Stimulated activated CD8-positive, alpha-beta memory T cell treated with anti-CD3 and anti-CD28 coated beads, Interleukin-2, amount 100 ng/mL, for 1 hour (primary cell): ENCODE data around the gene VPS33B.
"Not testable (repeated sequence)": the region's sequence is repeated elsewhere in the genome, so short reads cannot be mapped to it uniquely, and the experiment has no call there.

Experiments used
- DNase-seq, 2 donors: peaks; one replicate each; pipeline ENCODE4 v3.0.0-alpha.2; 2020; ENCODE audit warnings: low read depth in 2 of 2

VPS33B gene

GRCh38 chr15:91031796-91032195, 9.4 kb upstream of the VPS33B start:
- no peak for DNase-seq

GRCh38 chr15:91027677-91028076, 5.3 kb upstream of the VPS33B start:
- no peak for DNase-seq

- no peak for DNase-seq
Observed at GRCh38 chr15:91023720-91024119, 1.3 kb upstream of the VPS33B start.

GRCh38 chr15:91022832-91023129, 387 bp upstream of the VPS33B start:
- DNase-seq: no peak

GRCh38 chr15:91021516-91022074, 799 bp downstream of the VPS33B start:
- no peak for DNase-seq

- no peak for DNase-seq
Observed at GRCh38 chr15:91018158-91018557, 4.2 kb downstream of the VPS33B start.

GRCh38 chr15:91017716-91018115, 4.7 kb downstream of the VPS33B start:
- no peak for DNase-seq

GRCh38 chr15:91013701-91014100, 8.7 kb downstream of the VPS33B start:
- not testable (repeated sequence) for DNase-seq

GRCh38 chr15:91007266-91007665, 15.1 kb downstream of the VPS33B start:
- no peak for DNase-seq

GRCh38 chr15:91001209-91001608, 21.2 kb downstream of the VPS33B start:
- no peak for DNase-seq

GRCh38 chr15:90998737-90999136, 23.7 kb downstream of the VPS33B start:
- DNase-seq: no peak

GRCh38 chr15:90994417-90995311, 27.7 kb downstream of the VPS33B start, which contains the start of gene PRC1:
Gene PRC1 (minus strand): TSS chr15:90994535. CDS start chr15:90994417, 118 bp downstream.
- peak; percentile 92 to 96 for DNase-seq

- DNase-seq: no peak
Observed at GRCh38 chr15:90994059-90994416, 28.4 kb downstream of the VPS33B start.

GRCh38 chr15:90991587-90992285, 30.7 kb downstream of the VPS33B start:
- no peak for DNase-seq

GRCh38 chr15:90990446-90990845, 31.9 kb downstream of the VPS33B start:
- no peak for DNase-seq

GRCh38 chr15:90989040-90989768, 33.2 kb downstream of the VPS33B start:
- no peak for DNase-seq

GRCh38 chr15:90988296-90988695, 34.1 kb downstream of the VPS33B start:
- no peak for DNase-seq

GRCh38 chr15:90987561-90988141, 34.7 kb downstream of the VPS33B start:
- DNase-seq: no peak

- no peak for DNase-seq
Observed at GRCh38 chr15:90986790-90987507, 35.4 kb downstream of the VPS33B start.

GRCh38 chr15:90982135-90982534, 40.3 kb downstream of the VPS33B start:
- DNase-seq: no peak

- DNase-seq: no peak
Observed at GRCh38 chr15:90981681-90982080, 40.7 kb downstream of the VPS33B start.
